GM18526 (cell line): Measurements from ENCODE around the gene LHX5.

ENCODE experiments used
- POLR2A ChIP-seq: IDR thresholded peaks from 3 replicates; pipeline ENCODE4 v1.6.1; 2011; ENCODE audit not compliant: insufficient read length; ENCODE audit errors: extremely low read depth

Gene LHX5

DNA sequence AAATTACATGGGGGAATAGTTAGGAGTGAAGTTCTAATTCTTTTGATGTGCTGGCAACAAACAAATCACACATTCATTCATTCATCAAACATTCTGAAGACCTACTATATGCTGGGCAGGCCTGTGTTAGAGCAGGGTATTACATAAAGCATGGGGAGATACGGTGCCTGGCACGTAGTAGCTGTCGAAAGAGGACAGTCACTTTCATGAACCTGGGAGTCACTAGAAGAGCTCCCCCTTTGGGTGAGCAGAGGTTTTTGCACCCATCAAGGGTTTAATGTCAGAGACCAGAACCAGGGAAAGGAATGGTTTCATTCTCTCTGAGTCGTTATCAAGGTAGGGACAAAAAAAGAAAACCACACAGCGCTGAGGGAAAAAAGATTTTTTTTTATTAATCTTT is 10.0 kb downstream of the LHX5 start:
- TF ChIP-seq POLR2A, result no peak

DNA sequence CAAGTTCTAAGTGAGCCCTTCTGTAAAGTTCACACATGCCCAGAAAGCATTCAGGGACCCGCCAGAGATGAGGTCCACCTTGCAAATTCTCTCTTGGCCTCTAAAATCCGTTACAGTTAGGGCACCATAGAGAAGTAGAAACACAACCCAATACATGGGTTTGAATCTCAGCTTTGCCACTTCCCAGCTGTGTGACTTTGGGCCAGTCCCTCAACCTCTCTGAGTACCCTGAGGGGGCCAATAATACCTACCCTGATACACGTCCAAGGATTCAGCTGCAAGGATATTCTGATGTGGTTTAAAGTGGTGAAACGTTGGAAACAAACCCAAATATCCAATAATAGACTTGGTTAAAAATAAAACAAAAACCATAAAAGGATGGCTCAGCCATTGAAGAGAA is 11.7 kb downstream of the LHX5 start:
- no peak for TF ChIP-seq POLR2A

DNA sequence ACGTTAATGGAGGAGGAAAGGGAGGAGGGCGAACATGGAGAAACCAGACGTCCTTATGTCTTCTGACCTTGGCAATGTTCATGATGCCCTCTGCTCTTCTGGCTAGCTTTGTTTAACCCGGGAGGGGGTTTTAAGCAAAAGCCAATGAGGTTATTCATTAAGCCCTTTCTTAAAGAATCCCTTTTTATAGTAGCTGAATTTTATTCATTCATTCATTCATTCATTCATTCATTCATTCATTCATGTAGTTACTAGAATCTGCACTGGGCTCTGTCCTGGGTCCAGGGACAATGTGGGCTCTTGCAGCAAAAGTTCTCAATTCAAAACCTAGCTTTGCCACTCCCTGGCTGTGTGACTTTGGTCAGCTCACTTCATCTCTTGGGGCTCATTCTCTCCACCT is 14.0 kb downstream of the LHX5 start:
- TF ChIP-seq POLR2A, result no peak

DNA sequence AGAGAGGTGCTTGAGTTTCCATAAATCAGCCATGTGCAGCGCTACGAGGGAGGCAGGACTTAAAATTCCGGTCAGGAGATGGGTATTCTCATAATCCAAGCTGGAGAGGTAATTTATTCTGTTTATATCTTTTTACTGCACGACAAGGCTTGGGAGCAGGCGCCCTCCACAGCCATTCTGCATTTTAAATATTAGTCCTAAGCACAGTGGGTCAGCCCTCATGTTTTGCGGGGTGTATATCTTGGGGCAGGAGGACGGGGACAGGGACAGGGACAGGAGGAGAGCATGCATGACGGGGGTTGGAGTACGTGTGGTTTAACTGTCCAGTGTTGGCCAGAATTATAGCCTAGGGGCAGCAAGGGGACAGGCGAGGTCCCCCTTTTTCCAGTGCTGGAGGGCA is 14.5 kb downstream of the LHX5 start:
- no peak for TF ChIP-seq POLR2A

DNA sequence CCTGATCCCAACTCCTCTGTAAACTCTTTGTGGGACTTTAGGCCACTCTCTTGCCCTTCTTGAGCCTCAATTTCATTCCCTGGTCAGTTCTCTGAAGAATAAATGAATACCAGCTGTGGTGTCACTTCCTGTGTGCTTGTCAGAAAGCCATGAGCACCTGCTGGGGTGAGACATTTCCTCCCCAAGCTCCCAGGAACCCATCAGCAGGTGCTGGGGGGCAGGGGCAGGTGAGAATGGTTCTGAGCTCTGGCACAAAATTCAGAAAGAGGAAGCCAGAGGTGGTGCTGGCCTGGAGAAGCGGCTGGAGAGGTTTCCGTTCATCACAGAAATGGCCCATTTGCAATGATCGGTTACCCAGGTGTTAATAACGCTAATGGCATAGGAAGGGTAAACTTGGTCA is 14.9 kb downstream of the LHX5 start:
- TF ChIP-seq POLR2A, result no peak

DNA sequence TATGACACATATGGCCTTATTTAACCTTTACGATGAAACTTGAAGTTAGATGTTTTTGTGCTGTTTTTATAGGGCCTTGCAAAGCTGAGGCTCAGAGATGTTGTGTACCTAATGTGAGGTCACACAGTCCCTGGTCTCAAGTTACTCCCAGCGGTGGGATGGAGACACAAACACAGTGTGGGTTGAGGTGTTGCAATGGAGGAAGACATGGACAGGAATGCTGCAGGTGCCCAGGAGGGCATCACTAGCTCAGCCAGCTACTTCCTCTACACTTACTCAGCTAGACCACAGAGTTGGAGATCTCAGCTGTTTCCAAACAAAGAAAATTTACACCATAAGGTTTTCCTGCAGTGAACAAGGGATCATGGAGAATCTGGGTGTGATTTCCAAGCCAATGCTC is 15.5 kb downstream of the LHX5 start:
- no peak for TF ChIP-seq POLR2A

DNA sequence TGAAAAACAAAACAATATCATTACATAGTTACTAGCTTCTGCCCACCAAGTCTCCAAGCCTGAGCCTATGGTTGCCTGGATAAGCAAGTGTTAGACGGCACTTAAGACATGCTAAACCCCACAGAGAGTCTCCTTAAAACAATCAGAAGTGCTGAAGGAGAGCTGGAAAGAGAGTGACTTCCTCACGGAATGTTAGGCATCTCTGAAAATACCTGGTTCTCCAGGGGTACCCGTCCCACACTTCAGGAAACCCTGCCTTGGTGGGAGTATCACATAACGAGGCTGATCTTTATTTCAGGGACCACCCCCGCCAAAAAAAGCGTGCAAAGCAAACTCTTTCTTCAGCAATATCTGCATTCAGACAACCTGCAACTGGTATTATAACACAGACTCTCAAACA is 18.3 kb downstream of the LHX5 start:
- TF ChIP-seq POLR2A, result no peak

DNA sequence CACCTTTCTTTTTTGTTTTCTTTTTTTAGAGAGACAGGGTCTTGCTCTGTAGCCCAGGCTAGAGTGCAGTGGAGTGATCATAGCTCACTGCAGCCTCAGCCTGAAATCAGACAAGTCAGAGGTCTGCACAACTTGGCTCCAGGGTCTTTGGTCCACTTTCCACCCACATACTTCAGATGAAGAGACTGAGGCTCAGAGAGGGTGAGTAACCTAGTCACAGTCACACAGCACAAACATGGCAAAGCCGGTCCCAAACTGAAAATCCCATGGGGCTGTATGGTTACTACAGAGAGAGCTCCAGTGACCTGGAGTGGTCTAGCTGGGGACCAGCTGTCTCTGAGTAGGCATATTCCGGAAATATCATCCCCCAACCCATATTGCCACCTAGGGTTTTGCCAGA is 19.2 kb downstream of the LHX5 start:
- no peak for TF ChIP-seq POLR2A

DNA sequence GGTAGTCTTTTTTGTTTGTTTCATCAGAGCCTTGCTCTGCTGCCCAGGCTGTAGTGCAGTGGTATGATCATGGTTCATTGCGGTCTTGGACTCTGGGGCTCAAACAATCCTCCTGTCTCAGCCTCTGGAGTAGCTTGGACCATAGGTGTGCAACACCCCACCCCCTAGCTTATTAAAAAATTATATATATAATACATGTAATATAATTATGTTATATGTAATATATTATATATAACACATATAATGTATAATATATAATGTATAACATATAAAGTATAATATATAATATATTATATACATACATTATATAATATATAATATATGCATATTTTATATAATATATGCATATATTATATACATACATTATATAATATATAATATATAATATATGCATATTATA is 21.8 kb downstream of the LHX5 start:
- no peak for TF ChIP-seq POLR2A

DNA sequence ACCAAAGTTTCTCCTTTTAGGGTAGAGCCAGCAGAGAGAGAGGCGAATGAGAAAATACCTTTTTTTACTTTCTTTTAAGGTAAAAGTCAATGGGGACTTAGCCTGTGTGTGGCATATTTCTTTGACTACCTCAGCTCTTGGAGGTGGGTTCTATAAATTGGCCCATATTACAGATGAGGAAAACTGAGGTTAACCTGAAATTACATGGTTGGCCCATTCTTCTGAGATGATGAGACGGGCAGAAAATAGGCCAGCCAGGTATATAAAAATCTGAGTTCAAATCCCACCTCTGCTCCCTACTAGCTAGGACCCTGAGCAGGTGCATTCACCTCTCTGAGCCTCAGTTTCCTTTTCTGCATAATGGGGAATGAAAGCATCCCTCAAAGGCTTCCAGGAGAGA is 22.4 kb downstream of the LHX5 start:
- no peak for TF ChIP-seq POLR2A

DNA sequence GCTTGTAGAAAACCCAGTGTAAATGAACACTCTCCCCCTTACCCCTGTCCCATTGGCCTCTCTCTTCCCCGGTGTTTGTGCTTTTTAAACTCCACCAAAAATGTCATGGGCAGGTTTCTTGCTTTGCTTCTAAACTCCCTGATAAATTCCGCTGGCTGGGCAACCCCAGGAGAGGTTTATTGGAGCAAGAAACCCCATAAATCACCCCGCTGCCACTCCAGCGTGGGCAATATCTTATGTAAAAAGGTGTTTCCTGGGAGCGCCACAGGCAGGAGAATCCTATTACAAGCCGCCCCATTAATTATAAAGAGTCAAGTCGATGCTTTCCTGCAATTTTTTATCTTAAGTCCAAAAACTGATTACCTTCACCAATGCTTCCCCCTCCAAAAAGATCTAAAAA is 22.8 kb downstream of the LHX5 start:
- no peak for TF ChIP-seq POLR2A

DNA sequence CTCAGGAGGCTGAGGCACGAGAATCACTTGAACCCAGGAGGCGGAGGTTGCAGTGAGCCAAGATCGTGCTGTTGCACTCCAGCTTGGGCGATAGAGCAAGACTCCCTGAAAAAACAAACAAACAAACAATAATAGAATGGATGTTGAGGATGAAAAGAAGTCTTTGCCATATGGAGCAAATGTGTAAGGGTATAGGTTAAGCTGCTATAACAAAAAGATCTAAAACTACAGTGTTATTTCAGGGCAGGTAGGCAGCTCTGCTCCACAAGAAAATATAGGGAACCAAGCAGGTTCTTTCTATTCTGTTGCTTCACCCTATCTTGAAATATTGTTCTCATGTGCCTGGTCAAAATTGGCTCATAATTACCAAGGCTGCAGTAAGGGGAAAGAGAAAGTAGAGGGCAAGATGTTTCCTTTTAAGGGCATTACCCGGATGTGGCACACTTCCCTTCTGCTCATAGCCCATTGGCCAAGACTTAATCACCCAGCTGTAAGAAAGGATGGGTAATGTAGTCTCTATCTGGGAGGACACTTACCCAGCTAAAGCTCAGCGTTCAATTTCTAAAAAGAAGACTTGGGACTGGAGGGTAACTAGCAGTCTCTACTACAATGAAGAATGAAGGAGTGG is 26.0 kb downstream of the LHX5 start:
- no peak for TF ChIP-seq POLR2A

DNA sequence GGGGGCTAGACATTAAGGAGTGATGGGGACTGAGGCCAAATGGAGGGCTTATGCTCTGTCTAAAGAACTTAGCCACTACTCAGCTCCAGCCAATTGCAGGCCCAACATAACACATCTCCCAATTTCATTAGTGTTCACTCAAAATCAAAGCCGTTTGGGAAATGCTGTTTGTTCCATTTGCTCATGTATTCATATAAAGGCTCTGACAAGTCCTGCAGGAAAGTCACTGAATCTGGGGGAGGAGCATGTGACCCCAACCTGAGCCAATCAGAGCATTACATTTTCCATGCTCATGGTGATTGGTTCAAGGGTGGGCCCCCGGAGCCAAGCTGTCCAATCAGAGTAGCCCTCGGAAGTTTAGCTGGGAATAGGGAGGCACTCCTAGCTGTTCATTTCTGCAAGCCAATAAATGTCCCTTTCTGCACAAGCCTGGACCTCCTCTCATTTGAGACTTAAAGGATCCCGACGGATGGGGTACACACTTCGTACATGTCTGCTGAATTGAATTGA is 28.6 kb downstream of the LHX5 start:
- TF ChIP-seq POLR2A, result no peak

DNA sequence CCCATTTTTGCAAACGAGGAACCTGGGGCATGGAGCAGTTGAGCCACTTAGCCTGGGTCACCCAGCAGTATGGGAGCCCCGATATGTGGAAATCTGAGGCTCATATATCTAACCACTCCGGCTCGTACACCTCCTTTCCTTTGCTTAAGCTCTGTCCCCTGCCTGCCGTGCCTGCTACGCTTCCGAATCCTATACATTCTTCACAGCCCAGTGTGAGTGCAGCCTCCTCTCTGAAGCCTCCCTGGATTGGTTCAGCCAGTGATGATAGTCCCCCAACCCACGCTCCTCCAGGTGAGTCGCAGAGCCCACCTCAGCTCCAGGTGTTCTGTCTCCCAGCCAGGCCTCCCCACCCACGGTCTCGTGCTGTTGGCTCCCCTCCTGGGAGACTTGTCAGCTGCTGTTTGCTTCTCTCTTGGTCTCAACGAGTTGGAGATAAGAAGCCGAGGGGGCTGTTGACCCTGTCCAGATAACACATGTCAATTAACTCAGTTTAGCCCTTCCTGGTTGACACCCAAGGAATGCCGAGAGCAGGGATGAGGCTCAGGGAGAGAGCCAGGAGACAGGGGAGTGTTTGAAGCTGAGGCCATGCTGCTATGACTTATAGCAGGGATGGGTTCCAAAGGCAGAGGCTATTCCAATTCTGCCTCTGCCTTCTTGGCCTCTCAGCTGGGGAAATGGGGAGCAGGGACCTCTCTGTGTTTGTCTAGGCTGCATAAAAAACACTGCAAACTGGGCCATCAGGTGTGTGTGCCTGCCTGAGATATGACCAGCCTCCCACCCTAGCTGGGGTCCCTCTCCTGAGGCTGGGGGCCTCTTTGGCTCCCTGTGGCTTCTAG is 30.5 kb downstream of the LHX5 start:
- no peak for TF ChIP-seq POLR2A

DNA sequence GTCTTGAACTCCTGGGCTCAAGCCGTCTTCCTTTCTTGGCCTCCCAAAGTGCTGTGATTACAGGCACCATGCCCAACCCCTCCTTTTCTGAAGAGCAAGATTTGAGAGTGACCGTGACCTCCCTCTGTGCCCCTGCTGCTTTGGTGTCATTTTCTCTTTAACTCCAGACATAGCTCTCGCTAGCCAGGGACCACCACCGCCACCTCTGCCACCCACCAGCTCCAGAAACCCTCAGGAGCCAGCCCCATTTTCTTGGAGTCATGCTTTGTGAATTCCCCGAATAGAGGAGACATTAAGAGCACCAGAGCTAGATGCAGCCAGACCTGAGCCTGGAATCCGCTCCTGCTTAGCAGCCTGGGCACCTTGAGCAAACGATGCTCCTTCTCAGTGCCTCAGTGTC is 31.3 kb downstream of the LHX5 start:
- TF ChIP-seq POLR2A, result no peak

DNA sequence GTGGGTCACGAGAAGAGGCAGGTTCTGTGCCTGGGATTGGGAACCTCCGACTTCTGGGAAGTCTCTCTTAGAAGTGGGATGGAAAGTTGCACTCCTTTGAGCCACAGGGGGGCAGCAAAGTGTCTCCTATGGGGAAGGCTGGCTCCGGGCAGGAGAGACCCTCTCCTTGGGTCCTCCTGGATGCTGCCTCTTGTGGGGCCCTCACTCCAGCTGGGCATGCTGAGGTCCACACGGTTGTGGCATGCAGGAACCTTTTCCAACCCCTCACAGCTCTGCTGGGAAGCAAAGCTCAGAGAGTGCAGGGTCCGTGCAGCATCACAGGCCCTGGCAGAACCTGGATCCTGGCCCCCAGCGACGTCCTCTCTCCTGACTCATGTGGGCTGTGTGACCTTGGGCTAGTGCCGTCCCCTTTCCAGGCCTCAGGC is 32.1 kb downstream of the LHX5 start:
- TF ChIP-seq POLR2A, result no peak

DNA sequence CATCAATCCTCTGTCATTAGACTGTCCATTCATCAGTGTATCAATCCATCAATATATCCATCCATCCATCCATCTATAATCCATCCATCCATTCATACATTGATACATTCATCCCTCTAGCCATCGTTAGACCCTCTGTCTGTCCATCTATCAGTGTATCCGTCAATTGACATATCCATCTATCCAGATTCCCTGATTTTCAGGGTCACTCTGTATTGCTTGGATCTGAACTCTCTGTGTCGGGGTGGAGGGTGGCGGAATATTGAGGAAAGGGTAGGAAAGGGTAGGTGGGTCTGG is 32.4 kb downstream of the LHX5 start:
- TF ChIP-seq POLR2A, result no peak
